ENCODE data around the gene BCAS3. TPM values are rescaled to one million over a fixed set of nuclear protein-coding genes. Genes with fewer than 3 reads are reported as not detected.
A peak's percentile ranks its signal among the peaks of the same experiment; 100 is the strongest.

The BCAS3 gene
- polyA plus RNA-seq, 6 donors from 2014 or later, result 22.0 to 38.9 (median 24.5) TPM

DNA sequence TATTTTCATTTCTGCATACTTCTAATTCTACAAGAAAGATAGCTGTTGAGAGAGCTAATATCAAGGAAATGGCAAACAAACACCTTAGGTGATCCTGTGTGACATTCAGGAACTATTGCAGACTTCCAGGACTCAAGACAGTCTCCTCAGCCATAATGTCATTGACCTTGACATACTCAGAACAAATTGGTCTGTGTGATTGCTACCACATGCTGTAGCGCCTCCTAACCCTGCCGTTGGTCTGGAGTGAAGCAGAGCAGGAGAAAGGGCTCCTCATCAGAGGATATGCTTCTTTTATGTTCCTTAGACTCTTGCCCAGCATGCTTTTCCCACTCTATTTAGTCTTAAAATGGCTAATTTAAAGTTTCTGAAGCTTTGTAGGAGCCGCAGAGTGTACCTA lies 527.8 kb downstream of the BCAS3 start:
- Mint-ChIP-seq H3K9me3 (no peaks in the 10 kb centered on the region), H3K36me3 (peaks cover 0 to 7% of the 10 kb centered on the region in 2 donors), H3K27ac (no peak overlapping the region), H3K27me3 (no peaks in the 10 kb centered on the region), H3K4me1 (no peaks in the 10 kb centered on the region), H3K4me3 (no peak overlapping the region)
- ATAC-seq (ENCODE audit: low read depth in 2 of 2), result no peak
- DNase-seq, result no peak

DNA sequence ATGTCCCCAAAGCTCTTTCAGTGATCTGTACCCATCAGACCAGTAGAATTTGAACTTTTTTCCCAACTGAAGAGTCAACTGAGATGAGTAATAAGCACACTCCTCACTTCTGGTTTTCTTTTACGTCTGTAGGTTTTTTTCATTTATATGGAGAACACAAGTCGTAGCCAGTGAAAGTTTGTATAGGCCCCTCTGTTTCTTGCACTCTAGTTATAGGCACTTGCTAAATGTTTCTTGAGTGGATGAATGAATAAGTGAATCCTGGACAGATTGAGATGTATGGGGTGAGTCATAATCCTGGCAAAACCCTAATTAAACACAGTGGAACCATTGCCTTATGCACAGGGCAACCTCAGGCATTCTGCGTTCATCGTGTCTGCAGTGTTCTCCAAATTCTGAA lies 528.3 kb downstream of the BCAS3 start:
- H3K27ac Mint-ChIP-seq, result no peak overlapping the region
- peaks cover 0 to 7% of the 10 kb centered on the region in 2 donors for H3K36me3 Mint-ChIP-seq
- DNase-seq, result no peak
- ATAC-seq (ENCODE audit: low read depth in 2 of 2), result no peak
- H3K9me3 Mint-ChIP-seq, result no peaks in the 10 kb centered on the region
- no peaks in the 10 kb centered on the region for H3K4me1 Mint-ChIP-seq
- H3K27me3 Mint-ChIP-seq, result no peaks in the 10 kb centered on the region
- H3K4me3 Mint-ChIP-seq, result no peak overlapping the region

DNA sequence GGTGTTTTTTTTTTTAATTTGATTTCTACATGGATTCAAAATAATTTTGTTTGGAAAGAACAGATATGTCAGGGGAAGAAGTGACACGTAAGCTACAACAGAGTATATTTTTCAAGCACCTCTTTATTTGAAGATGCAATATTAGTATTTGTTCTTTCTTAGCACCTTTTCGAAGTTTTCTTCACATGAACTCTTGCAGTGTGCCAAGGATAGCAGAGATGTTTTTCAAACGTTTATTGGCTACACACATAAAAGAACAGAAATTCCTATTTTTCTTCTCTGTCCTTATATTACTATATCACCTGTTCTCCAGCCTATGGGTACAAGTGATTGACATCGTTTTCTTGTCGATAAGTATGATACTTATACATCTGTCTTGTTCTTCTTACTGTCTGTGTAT lies 529.3 kb downstream of the BCAS3 start:
- ATAC-seq (ENCODE audit: low read depth in 2 of 2) (no peak), DNase-seq (no peak)
- Mint-ChIP-seq H3K4me3 (no peak overlapping the region), H3K4me1 (no peaks in the 10 kb centered on the region), H3K9me3 (no peaks in the 10 kb centered on the region), H3K36me3 (peaks cover 0 to 7% of the 10 kb centered on the region in 2 donors), H3K27me3 (no peaks in the 10 kb centered on the region), H3K27ac (no peak overlapping the region)

DNA sequence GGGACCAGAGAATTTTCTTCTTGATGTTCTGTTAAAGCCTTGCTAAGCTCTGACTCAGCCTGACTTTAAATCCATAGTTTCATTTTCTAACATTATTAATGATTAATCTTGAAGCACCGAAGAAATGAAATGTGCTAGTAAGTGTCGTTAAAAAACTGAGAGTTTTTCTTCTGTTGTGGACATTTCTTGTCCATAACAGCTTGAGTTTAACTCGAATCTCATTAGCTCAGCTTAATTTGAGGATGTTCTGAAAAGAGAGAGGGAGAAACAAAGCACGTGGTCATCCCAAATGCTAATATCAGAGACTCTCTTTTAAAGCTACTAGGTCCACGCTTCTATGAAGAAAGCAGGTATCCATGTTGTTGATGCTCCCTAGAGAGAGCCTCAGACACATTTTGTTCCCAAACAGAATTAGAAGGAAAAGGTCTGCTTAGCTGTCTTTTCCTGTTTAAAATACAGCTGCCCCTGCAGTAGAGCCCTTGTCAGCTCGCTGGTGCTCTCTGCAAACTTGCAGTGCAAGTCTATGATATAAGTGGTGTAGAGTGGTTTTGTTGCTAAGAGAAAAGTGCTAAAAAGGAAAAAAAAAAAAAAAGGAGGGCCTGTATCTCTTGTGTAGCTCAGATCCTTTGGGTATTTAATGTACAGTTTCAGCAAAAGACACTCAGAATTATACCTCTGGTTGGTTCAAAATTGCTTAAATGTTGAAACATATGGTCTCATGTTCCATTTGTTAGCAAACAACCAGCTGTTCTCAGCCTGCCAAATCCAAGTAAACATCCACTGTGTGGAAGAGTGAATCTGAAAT lies 530.9 kb downstream of the BCAS3 start:
- Mint-ChIP-seq H3K9me3 (no peaks in the 10 kb centered on the region), H3K27me3 (no peaks in the 10 kb centered on the region), H3K36me3 (peaks cover 0 to 3% of the 10 kb centered on the region in 2 donors), H3K4me1 (no peaks in the 10 kb centered on the region), H3K27ac (peak overlapping the region in 1 of 6 donors; percentile 83), H3K4me3 (no peak overlapping the region)
- DNase-seq (no peak), ATAC-seq (ENCODE audit: low read depth in 2 of 2) (no peak)

DNA sequence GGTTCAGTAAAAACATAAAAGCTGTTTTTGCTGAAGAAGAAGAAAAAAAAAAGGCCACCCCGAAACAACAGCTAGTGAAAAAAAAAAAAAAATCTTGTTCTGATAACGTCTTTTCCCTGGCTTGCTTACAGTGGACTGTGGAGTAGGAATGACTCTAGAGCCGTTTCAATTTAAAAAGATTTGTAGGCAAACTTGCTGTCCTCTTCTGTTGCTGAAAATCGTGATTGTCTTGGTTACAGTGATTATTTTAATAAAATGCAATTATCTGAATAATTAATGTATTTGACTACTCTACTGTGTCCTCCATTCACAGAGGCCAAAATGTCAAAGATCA lies 531.4 kb downstream of the BCAS3 start:
- Mint-ChIP-seq H3K36me3 (no peaks in the 10 kb centered on the region), H3K4me1 (no peaks in the 10 kb centered on the region), H3K9me3 (no peaks in the 10 kb centered on the region), H3K27me3 (no peaks in the 10 kb centered on the region), H3K27ac (peak overlapping the region in 1 of 6 donors; percentile 23), H3K4me3 (no peak overlapping the region)
- DNase-seq (no peak), ATAC-seq (ENCODE audit: low read depth in 2 of 2) (no peak)

DNA sequence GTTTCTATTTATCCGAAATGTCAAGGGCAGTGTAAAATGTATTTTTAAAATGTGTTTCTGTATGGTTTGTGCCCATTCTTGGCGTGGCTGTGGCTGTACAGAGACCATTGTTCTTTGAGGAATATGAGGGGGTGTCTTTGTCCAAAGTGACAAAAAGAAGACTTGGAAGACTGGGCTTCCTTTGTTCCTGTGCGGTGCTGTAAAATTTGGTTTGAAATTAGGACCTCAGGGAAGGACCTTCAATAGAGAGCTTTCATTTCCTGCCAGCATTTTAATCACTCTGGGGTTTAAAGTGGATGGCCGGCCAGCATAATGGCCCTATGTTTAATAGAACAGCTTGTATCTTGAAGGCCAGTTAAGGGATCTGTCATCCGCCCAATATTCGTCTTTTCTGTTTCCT lies 531.9 kb downstream of the BCAS3 start:
- no peaks in the 10 kb centered on the region for H3K27me3 Mint-ChIP-seq

DNA sequence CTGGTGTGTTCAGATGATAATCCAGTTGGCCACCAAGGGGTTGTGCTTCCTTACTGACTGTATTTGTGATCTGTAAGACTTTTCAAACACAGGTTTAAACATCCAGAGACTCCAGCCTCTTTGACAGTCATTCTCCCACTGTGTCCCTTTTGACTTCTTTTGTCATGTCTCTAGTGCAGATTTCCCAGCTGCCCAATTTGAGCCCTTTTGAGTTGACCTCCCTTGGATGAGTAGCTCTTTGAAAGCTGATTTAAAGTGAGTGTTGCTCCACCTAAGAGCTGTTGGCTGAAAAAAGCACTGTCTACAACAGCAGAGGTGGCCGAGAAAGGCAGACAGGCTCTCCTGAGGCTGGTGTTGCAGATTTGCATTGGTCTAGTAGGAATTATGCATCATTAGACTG lies 533.6 kb downstream of the BCAS3 start:
- Mint-ChIP-seq H3K9me3 (no peaks in the 10 kb centered on the region), H3K4me1 (no peaks in the 10 kb centered on the region), H3K27ac (peak overlapping the region in 1 of 6 donors; percentile 28), H3K27me3 (no peaks in the 10 kb centered on the region), H3K4me3 (no peak overlapping the region), H3K36me3 (no peaks in the 10 kb centered on the region)
- DNase-seq (no peak), ATAC-seq (ENCODE audit: low read depth in 2 of 2) (no peak)

More for the DNA sequence above, 531.9 kb downstream of the BCAS3 start:
- Mint-ChIP-seq H3K4me3 (no peak overlapping the region), H3K27ac (peak overlapping the region in 1 of 6 donors; percentile 23), H3K4me1 (no peaks in the 10 kb centered on the region), H3K9me3 (no peaks in the 10 kb centered on the region), H3K36me3 (no peaks in the 10 kb centered on the region)
- ATAC-seq (ENCODE audit: low read depth in 2 of 2) (no peak), DNase-seq (no peak)

DNA sequence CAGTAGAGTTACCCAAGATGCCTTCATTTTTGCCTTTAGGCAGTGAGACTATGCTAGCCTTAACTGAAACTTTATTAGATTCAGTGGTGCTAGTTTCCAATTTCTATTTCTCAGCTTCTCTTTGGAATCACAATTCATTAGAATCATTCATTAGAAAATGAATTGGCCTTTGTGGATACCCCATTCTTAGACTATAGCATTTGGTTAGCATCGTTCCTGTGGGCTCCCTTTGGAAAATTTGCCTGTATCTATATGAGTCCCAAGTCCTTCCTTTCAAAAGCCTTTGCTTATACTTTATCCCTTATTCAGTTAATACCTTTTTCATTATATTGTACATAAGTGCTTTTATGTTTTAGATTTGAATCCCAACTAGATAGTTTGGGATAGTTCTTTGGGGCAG lies 535.0 kb downstream of the BCAS3 start:
- Mint-ChIP-seq H3K4me3 (no peak overlapping the region), H3K27me3 (no peaks in the 10 kb centered on the region), H3K9me3 (no peaks in the 10 kb centered on the region), H3K36me3 (no peaks in the 10 kb centered on the region), H3K27ac (no peak overlapping the region), H3K4me1 (peaks cover 0 to 2% (median 0%) of the 10 kb centered on the region in 3 donors)
- DNase-seq, result no peak
- ATAC-seq (ENCODE audit: low read depth in 2 of 2), result no peak

DNA sequence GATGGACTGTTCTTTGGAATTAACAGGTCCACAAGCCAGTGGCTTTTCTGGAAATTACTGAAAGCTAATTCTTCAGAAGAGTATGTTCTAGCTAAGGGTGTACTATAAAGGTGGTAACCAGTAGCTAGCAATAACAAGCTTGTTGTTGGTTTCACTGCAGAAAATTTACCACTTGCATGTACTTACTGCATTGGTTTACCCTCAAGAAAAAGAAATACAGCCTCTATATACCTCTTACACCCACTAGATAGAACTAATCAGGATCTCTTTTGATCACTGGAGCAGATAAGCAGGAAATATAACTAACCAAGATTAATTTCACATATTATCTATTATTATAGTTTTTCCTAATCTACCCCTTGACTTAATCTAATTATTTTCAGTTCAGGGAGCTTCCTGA lies 537.1 kb downstream of the BCAS3 start:
- H3K4me3 Mint-ChIP-seq, result no peak overlapping the region
- H3K27ac Mint-ChIP-seq, result no peak overlapping the region
- H3K9me3 Mint-ChIP-seq, result no peaks in the 10 kb centered on the region
- H3K36me3 Mint-ChIP-seq, result no peaks in the 10 kb centered on the region
- peaks cover 0 to 12% (median 4%) of the 10 kb centered on the region in 3 donors for H3K4me1 Mint-ChIP-seq
- no peaks in the 10 kb centered on the region for H3K27me3 Mint-ChIP-seq
- no peak for DNase-seq
- no peak for ATAC-seq (ENCODE audit: low read depth in 2 of 2)

DNA sequence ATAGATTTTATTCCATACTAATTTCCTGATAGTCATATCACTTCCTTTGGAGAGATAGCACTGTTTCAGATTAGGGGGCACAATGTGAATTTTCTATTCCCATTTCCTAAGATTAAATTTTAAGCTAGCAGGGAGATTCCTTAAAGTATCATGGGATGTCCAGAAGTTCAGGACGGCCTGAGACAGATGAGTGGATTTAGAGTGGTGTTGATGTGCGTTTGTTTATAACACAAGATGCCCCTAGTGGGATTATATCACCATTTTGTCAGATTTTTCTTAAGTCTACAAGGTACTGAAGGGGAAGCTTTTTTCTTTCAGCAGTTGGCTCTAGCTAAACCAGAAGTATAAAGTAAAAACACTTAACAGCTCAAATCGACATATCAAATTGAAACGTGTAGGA lies 538.4 kb downstream of the BCAS3 start:
- no peaks in the 10 kb centered on the region for H3K27me3 Mint-ChIP-seq
- H3K4me1 Mint-ChIP-seq, result peaks cover under 1 to 19% (median 10%) of the 10 kb centered on the region in 3 donors
- no peak for ATAC-seq (ENCODE audit: low read depth in 2 of 2)
- H3K27ac Mint-ChIP-seq, result no peak overlapping the region
- no peak overlapping the region for H3K4me3 Mint-ChIP-seq
- no peaks in the 10 kb centered on the region for H3K36me3 Mint-ChIP-seq
- no peak for DNase-seq
- H3K9me3 Mint-ChIP-seq, result no peaks in the 10 kb centered on the region

DNA sequence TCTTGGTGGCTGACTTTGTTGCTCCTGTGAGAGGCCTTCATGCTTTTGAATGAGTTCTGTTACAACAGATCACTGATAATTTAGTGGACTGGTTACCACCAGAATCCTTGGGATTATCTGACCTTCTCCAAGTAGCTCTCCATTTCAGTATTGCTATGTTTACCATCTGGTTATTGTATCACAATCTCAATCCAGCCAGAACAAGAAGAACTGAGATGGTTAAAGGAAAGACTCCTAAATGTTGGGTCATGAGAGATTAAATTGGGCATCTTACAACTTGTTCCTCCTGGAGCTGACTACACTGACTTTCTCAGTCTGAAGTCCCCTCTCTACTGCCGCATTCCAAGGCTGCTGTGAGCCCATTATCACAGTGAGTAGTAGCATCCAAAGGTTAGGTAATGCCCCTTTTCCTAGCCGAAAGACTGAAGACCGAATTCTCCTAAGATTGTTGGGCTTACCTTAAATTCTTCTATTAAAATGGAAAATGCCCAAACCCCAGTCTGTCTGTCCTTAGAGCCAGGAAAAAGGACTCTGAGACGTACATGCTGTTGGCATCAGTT lies 540.3 kb downstream of the BCAS3 start:
- H3K36me3 Mint-ChIP-seq, result no peaks in the 10 kb centered on the region
- peaks cover 16 to 36% (median 29%) of the 10 kb centered on the region in 3 donors for H3K4me1 Mint-ChIP-seq
- no peak for ATAC-seq (ENCODE audit: low read depth in 2 of 2)
- peak overlapping the region in 2 of 6 donors; percentile 36 to 61 for H3K27ac Mint-ChIP-seq
- no peak for DNase-seq
- no peaks in the 10 kb centered on the region for H3K9me3 Mint-ChIP-seq
- no peak overlapping the region for H3K4me3 Mint-ChIP-seq
- no peaks in the 10 kb centered on the region for H3K27me3 Mint-ChIP-seq

DNA sequence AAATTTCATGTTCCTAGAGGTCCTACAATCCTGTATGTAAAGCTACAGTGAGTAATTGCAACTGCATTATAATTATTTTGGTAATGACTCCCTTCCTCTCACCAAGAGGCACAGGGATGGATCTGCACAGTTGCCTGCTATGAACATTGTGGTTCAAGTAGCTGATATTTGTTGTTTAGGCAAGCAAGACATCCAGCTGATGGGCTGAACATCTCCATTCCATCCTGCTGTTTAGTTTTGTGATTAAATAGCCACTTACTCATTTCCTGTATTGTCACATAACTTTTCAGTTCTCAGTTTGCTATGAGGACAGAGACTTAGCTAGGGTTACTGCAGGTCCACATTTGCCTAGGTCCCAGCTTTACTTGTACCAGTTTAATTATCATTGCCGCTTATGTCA lies 540.8 kb downstream of the BCAS3 start:
- Mint-ChIP-seq H3K36me3 (no peaks in the 10 kb centered on the region), H3K4me3 (no peak overlapping the region), H3K4me1 (peaks cover 18 to 36% (median 29%) of the 10 kb centered on the region in 3 donors), H3K27me3 (no peaks in the 10 kb centered on the region), H3K9me3 (no peaks in the 10 kb centered on the region), H3K27ac (peak overlapping the region in 2 of 6 donors; percentile 16 to 30)
- ATAC-seq (ENCODE audit: low read depth in 2 of 2), result no peak
- DNase-seq, result no peak

DNA sequence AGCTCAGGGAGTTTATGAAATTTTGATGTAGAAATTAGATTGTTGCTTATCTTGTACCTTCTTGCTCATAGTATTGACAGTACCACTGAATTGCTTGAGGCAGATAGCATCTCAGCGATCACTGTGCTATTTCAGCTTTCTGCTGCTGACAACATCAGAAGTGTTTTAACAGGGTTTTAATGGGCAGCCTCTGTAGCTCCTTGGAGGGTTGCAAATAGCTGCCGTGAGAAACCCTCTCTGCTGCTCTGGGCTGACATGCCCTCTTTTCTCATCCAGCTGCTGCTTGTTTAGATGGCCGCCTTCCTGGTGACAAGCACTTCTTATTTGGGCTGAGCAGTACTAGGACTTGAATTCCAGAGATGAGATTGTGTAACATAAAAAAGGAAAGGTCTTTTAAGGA lies 541.8 kb downstream of the BCAS3 start:
- peak overlapping the region in 3 of 6 donors; percentile 20 to 63 (median 32) for H3K27ac Mint-ChIP-seq
- no peaks in the 10 kb centered on the region for H3K9me3 Mint-ChIP-seq
- DNase-seq, result no peak
- peaks cover 19 to 36% (median 29%) of the 10 kb centered on the region in 3 donors for H3K4me1 Mint-ChIP-seq
- H3K36me3 Mint-ChIP-seq, result no peaks in the 10 kb centered on the region
- no peaks in the 10 kb centered on the region for H3K27me3 Mint-ChIP-seq
- no peak overlapping the region for H3K4me3 Mint-ChIP-seq
- ATAC-seq (ENCODE audit: low read depth in 2 of 2), result no peak

DNA sequence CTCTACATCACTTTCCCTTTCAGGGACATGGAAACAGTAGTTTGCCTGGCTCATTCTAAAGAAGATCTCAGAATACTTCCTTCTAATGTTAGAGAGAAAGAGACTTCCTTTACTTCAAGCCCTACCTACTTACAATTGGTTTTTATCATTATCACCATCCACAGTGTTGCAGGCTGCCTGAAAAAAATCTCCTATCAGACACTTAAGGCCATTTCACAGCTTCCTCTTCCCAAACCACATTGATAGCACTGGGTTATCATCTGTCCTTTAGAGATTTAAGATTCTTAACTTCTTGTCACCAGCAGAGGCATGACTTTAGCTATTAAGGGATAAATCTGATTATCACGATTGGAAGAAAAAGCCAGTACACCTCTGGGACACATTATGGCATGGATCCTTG lies 543.5 kb downstream of the BCAS3 start:
- Mint-ChIP-seq H3K9me3 (no peaks in the 10 kb centered on the region), H3K27me3 (no peaks in the 10 kb centered on the region), H3K36me3 (peaks cover 0 to 7% of the 10 kb centered on the region in 2 donors), H3K27ac (peak overlapping the region in 2 of 6 donors; percentile 10 to 50), H3K4me1 (peaks cover 19 to 36% (median 29%) of the 10 kb centered on the region in 3 donors), H3K4me3 (peak overlapping the region in 2 of 8 donors; percentile 17 to 38)
- peak in 1 of 2 donors; percentile 36 for ATAC-seq (ENCODE audit: low read depth in 2 of 2)
- no peak for DNase-seq
